Neutrophil (primary cell): ENCODE measurements around the gene LRMDA.

Experiments used
- H3K27ac ChIP-seq: fragments of 200-600 bp; sonication (generic); 2 replicates; pipeline ENCODE4 v1.5.1; 2016; ENCODE audit warnings: mild to moderate bottlenecking, moderate library complexity
- H3K27me3 ChIP-seq: fragments of 200-600 bp; sonication (generic); 2 replicates; pipeline ENCODE4 v1.6.0; 2016; ENCODE audit warnings: mild to moderate bottlenecking
- H3K36me3 ChIP-seq: fragments of 200-600 bp; sonication (generic); 2 replicates; pipeline ENCODE4 v1.5.1; 2017
- H3K4me1 ChIP-seq, 2 experiments: fragments of 200-600 bp in 1 of 2; sonication (generic) in 1 of 2; 1 replicate in 1 of 2; 2 replicates in 1 of 2; pipeline versions ENCODE4 v1.5.1 to v1.6.1; 2013 to 2016; ENCODE audit warnings: low read depth in 1 of 2, low read length in 1 of 2, mild to moderate bottlenecking in 1 of 2, moderate library complexity in 1 of 2; ENCODE audit not compliant: control insufficient read depth in 1 of 2, insufficient read depth in 1 of 2
- H3K4me3 ChIP-seq, 2 experiments: fragments of 200-600 bp in 1 of 2; sonication (generic) in 1 of 2; 1 replicate in 1 of 2; 2 replicates in 1 of 2; pipeline ENCODE4 v1.5.1; 2013 to 2016; ENCODE audit warnings: low read depth in 1 of 2, low read length in 1 of 2, mild to moderate bottlenecking in 1 of 2, moderate library complexity in 1 of 2
- H3K9me3 ChIP-seq: fragments of 200-600 bp; sonication (generic); 2 replicates; pipeline ENCODE4 v1.5.1; 2016
- CTCF ChIP-seq: fragments of 200-600 bp; sonication (generic); IDR thresholded peaks from 2 replicates; pipeline ENCODE4 v1.5.1; 2016; ENCODE audit warnings: antibody characterized with exemption

LRMDA gene

GRCh38 chr10:75870039-75870645 lies 438.7 kb downstream of the LRMDA start:
- no peak for TF ChIP-seq CTCF
- no peak overlapping the region for H3K27ac ChIP-seq
- H3K9me3 ChIP-seq = no peaks in the 10 kb centered on the region
- H3K27me3 ChIP-seq = no peaks in the 10 kb centered on the region
- no peaks in the 10 kb centered on the region for H3K36me3 ChIP-seq
- H3K4me3 ChIP-seq = no peak overlapping the region
- no peaks in the 10 kb centered on the region for H3K4me1 ChIP-seq

- H3K27me3 ChIP-seq = no peaks in the 10 kb centered on the region
- no peaks in the 10 kb centered on the region for H3K9me3 ChIP-seq
- no peak overlapping the region for H3K4me3 ChIP-seq
- no peaks in the 10 kb centered on the region for H3K36me3 ChIP-seq
- TF ChIP-seq CTCF = no peak
- no peaks in the 10 kb centered on the region for H3K4me1 ChIP-seq
- H3K27ac ChIP-seq = no peak overlapping the region
Measured at GRCh38 chr10:75875740-75876139, 444.3 kb downstream of the LRMDA start.

GRCh38 chr10:75876710-75877109 lies 445.3 kb downstream of the LRMDA start:
- H3K4me1 ChIP-seq = no peaks in the 10 kb centered on the region
- TF ChIP-seq CTCF = no peak

GRCh38 chr10:75877877-75878276 lies 446.5 kb downstream of the LRMDA start:
- no peaks in the 10 kb centered on the region for H3K9me3 ChIP-seq
- H3K27me3 ChIP-seq = no peaks in the 10 kb centered on the region
- no peaks in the 10 kb centered on the region for H3K36me3 ChIP-seq
- H3K4me1 ChIP-seq = no peaks in the 10 kb centered on the region
- H3K27ac ChIP-seq = no peak overlapping the region
- TF ChIP-seq CTCF = no peak
- H3K4me3 ChIP-seq = no peak overlapping the region

More at GRCh38 chr10:75876710-75877109, 445.3 kb downstream of the LRMDA start:
- no peaks in the 10 kb centered on the region for H3K9me3 ChIP-seq
- H3K4me3 ChIP-seq = no peak overlapping the region
- H3K36me3 ChIP-seq = no peaks in the 10 kb centered on the region
- H3K27ac ChIP-seq = no peak overlapping the region
- no peaks in the 10 kb centered on the region for H3K27me3 ChIP-seq

GRCh38 chr10:75878586-75878985 lies 447.2 kb downstream of the LRMDA start:
- Histone ChIP-seq H3K4me1 (no peaks in the 10 kb centered on the region), H3K9me3 (no peaks in the 10 kb centered on the region), H3K27ac (no peak overlapping the region), H3K4me3 (no peak overlapping the region), H3K36me3 (no peaks in the 10 kb centered on the region), H3K27me3 (no peaks in the 10 kb centered on the region)
- TF ChIP-seq CTCF = no peak
